ENCODE results near the gene PDE9A.

DNA sequence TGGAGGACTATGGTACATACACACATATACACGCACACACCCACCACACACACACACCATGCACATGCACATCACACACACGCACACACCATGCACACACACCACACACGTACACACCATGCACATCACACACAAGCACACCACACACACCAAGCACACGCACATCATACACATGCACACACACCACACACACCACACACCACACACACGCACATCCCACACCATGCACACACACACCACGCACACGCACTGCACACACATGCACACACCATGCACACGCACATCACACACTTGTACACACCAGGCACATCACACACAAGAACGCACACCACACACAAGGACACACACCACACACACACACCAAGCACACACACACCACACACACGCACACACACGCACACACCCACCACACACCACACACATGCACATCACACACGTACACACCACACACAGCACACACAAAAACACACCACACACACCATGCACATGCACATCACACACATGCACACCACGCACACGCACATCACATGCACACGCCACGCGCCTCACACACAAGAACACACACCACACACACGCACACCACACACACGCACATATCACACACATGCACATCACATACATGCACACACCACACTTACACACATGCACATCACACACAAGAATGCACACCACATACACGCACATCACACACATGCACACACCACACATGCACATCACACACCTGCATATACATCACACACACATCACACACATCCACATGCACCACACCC, 9.2 kb downstream of the PDE9A start:
- TF ChIP-seq POLR2AphosphoS5 (IDR thresholded peaks at IDR 0.05; ENCODE audit: low read depth, low read length) (no peak), TAF1 (IDR thresholded peaks at IDR 0.05; ENCODE audit: borderline replicate concordance, insufficient read depth, low read length) (no peak), SIN3A (IDR thresholded peaks at IDR 0.05; ENCODE audit: borderline replicate concordance, insufficient read depth, low read length) (no peak)
- TF ChIP-seq, protein P1, sequence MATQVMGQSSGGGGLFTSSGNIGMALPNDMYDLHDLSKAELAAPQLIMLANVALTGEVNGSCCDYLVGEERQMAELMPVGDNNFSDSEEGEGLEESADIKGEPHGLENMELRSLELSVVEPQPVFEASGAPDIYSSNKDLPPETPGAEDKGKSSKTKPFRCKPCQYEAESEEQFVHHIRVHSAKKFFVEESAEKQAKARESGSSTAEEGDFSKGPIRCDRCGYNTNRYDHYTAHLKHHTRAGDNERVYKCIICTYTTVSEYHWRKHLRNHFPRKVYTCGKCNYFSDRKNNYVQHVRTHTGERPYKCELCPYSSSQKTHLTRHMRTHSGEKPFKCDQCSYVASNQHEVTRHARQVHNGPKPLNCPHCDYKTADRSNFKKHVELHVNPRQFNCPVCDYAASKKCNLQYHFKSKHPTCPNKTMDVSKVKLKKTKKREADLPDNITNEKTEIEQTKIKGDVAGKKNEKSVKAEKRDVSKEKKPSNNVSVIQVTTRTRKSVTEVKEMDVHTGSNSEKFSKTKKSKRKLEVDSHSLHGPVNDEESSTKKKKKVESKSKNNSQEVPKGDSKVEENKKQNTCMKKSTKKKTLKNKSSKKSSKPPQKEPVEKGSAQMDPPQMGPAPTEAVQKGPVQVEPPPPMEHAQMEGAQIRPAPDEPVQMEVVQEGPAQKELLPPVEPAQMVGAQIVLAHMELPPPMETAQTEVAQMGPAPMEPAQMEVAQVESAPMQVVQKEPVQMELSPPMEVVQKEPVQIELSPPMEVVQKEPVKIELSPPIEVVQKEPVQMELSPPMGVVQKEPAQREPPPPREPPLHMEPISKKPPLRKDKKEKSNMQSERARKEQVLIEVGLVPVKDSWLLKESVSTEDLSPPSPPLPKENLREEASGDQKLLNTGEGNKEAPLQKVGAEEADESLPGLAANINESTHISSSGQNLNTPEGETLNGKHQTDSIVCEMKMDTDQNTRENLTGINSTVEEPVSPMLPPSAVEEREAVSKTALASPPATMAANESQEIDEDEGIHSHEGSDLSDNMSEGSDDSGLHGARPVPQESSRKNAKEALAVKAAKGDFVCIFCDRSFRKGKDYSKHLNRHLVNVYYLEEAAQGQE (IDR thresholded peaks at IDR 0.05; ENCODE audit: insufficient read depth in 1 of 2, low read depth in 2 of 2, low read length in 2 of 2): no peak
